ENCODE results near the gene ZNF554.
"Not testable (repeated sequence)": the region's sequence is repeated elsewhere in the genome, so short reads cannot be mapped to it uniquely, and the experiment has no call there.

Gene ZNF554

DNA sequence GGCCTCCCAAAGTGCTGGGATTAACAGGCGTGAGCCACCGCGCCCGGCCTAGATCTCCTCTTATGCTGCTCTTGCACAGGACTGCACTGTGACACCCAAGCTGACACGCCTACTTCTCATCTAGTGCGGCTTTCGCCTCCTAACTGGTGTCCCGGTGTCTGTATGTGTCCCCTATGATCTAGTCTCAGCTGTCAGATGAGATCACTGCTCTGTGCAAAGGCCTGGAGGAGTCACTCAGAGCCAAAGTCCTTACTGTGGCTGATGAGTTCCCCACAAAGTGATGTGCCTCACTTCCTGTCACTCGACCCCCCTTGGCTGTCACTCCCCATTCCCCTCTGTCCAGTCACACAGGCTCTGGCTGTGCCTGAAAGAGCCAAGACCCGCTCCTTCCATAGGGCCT is 50.0 kb downstream of the ZNF554 start:
- H3K27ac ChIP-seq = no peak overlapping the region
- TF ChIP-seq, protein P1, sequence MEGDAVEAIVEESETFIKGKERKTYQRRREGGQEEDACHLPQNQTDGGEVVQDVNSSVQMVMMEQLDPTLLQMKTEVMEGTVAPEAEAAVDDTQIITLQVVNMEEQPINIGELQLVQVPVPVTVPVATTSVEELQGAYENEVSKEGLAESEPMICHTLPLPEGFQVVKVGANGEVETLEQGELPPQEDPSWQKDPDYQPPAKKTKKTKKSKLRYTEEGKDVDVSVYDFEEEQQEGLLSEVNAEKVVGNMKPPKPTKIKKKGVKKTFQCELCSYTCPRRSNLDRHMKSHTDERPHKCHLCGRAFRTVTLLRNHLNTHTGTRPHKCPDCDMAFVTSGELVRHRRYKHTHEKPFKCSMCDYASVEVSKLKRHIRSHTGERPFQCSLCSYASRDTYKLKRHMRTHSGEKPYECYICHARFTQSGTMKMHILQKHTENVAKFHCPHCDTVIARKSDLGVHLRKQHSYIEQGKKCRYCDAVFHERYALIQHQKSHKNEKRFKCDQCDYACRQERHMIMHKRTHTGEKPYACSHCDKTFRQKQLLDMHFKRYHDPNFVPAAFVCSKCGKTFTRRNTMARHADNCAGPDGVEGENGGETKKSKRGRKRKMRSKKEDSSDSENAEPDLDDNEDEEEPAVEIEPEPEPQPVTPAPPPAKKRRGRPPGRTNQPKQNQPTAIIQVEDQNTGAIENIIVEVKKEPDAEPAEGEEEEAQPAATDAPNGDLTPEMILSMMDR (conservative IDR thresholded peaks at IDR 0.05) = no peak
- no peak for TF ChIP-seq ZFX (IDR thresholded peaks at IDR 0.05)

DNA sequence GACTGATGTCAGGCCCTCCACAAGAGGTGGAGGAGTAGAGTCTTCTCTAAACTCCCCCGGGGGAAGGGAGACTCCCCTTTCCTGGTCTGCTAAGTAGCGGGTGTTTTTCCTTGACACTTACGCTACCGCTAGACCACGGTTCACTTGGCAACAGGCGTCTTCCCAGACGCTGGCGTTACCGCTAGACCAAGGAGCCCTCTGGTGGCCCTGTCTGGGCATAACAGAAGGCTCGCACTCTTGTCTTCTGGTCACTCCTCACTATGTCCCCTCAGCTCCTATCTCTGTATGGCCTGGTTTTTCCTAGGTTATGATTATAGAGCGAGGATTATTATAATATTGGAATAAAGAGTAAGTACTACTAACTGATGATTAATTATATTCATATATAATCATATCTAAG is 52.5 kb downstream of the ZNF554 start:
- TF ChIP-seq, protein P1 (conservative IDR thresholded peaks at IDR 0.05) = peak; percentile 63
- not testable (repeated sequence) for H3K27ac ChIP-seq

DNA sequence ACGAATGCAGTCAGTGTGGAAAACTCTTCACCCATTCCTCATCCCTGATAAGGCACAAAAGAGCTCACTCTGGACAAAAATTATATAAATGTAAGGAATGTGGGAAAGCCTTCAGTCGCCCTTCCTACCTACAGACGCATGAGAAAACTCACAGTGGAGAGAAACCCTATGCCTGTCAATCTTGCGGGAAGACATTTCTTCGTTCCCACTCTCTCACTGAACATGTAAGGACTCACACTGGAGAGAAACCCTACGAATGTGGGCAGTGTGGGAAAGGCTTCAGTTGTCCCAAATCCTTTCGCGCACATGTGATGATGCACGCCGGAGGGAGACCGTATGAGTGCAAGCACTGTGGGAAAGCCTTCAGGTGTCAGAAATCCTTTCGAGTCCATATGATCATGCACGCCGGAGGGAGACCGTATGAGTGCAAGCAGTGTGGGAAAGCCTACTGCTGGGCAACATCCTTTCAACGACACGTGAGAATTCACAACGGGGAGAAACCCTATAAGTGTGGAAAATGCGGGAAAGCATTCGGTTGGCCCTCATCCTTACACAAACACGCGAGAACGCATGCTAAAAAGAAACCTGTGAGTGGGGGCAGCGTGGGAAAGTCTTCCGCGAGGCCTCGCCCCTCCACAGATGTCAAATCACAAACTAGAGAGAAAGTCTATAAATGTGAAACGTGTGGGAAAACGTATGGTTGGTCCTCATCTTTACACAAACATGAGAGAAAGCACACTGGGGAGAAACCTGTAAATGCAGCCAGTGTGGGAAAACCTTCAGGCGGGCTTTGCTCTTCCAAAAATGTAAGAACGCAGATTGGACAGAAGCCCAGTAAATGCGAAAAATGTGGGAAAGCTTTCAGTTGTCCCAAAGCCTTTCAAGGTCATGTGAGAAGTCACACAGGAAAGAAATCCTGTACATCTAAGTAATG is 58.0 kb downstream of the ZNF554 start:
- no peak overlapping the region for H3K27ac ChIP-seq
- no peak for TF ChIP-seq ZFX (IDR thresholded peaks at IDR 0.05)
- TF ChIP-seq, protein P1 (conservative IDR thresholded peaks at IDR 0.05) = no peak

DNA sequence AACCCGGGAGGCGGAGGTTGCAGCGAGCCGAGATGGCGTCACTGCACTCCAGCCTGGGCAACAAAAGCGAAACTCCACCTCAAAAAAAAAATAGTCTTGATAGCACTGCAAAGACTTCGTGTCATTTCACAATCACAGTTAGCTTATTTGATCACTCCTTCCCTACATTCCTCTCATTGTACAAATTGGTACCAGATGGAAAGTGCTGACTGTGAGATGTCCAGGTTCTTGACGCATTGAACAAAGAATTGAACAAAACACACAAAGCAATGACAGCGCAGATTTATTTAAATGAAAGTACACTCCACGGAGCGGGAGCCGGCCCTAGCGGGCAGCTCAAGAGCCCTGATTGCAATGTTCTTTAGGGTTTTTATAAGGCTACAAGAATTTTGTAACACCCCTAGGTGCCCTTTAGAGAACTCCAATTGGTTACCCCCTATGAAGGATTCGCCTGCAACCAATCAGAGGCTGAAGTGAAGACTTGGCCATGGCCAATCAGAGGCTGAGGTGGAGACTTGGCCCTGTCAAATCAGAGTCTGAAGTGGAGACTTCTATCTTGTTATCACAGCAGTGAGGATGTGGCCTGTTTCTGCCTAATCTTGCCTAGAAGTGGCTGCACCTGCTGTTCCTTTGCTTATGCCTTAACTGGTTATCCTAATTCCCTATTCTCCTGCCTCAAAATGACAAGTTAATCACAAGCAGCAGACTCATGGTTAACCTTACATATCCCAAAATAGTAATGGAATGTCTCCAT is 64.2 kb downstream of the ZNF554 start:
- TF ChIP-seq, protein P1 (conservative IDR thresholded peaks at IDR 0.05) = no peak
- TF ChIP-seq ZFX (IDR thresholded peaks at IDR 0.05) = no peak
- H3K27ac ChIP-seq = no peak overlapping the region

DNA sequence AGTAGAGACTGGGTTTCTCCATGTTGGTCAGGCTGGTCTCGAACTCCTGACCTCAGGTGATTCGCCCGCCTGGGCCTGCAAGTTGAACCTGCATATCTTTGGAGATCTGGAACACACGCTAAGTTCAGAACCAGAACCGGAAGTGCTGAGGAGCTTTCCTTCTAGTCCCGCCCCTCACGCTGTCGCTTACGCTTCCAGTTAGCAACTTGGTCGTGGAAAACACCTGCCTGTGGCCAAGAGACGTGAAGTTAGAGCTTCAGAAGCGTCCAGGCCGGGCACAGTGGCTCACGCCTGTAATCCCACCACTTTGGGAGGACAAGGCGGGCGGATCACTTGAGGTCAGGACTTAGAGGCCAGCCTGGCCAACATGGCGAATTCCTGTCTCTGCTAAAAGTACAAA is 66.1 kb downstream of the ZNF554 start:
- no peak overlapping the region for H3K27ac ChIP-seq
- no peak for TF ChIP-seq ZFX (IDR thresholded peaks at IDR 0.05)
- TF ChIP-seq, protein P1 (conservative IDR thresholded peaks at IDR 0.05) = no peak

Data from C4-2B (cell line).